Dendritic cell treated with granulocyte-macrophage colony-stimulating factor and Interleukin-4, amounts not matched to agents 40 ng/mL and 50 ng/mL, for 4 days (primary cell): ENCODE measurements around the gene PRR3.
"Not testable (repeated sequence)": the region's sequence is repeated elsewhere in the genome, so short reads cannot be mapped to it uniquely, and the experiment has no call there.

Experiments
- H3K27ac Mint-ChIP-seq: one replicate; pipeline ENCODE4 v1.8.0; 2022; ENCODE audit warnings: mild to moderate bottlenecking, mixed read lengths
- H3K27me3 Mint-ChIP-seq: one replicate; pipeline ENCODE4 v1.8.0; 2022; ENCODE audit warnings: mild to moderate bottlenecking, mixed read lengths
- H3K36me3 Mint-ChIP-seq: one replicate; pipeline ENCODE4 v1.8.0; 2022; ENCODE audit warnings: low read depth, mixed read lengths
- H3K4me1 Mint-ChIP-seq: one replicate; pipeline ENCODE4 v1.8.0; 2022; ENCODE audit warnings: low read depth, mixed read lengths
- H3K4me3 Mint-ChIP-seq: one replicate; pipeline ENCODE4 v1.8.0; 2022; ENCODE audit warnings: mild to moderate bottlenecking, moderate library complexity, mixed read lengths
- H3K9me3 Mint-ChIP-seq: one replicate; pipeline ENCODE4 v1.8.0; 2022; ENCODE audit warnings: mixed read lengths
- intact Hi-C: fragments of 100-400 bp; cut with micrococcal nuclease; formaldehyde crosslinking; loops from one replicate; pipeline ENCODE4 v1.15.0; 2022

The PRR3 gene

GRCh38 chr6:30570740-30571074, 13.6 kb downstream of the PRR3 start:
- Mint-ChIP-seq H3K4me1 (peaks cover 51% of the 10 kb centered on the region), H3K9me3 (no peaks in the 10 kb centered on the region), H3K27me3 (no peaks in the 10 kb centered on the region), H3K4me3 (peak overlapping the region; percentile 92), H3K27ac (peak overlapping the region; percentile 89), H3K36me3 (peaks cover 21% of the 10 kb centered on the region)
- intact Hi-C loops = loop anchor here (1.0 kb wide), 2 partner anchors 13 to 45 kb away; partner anchors contain the start of gene PRR3

DNA sequence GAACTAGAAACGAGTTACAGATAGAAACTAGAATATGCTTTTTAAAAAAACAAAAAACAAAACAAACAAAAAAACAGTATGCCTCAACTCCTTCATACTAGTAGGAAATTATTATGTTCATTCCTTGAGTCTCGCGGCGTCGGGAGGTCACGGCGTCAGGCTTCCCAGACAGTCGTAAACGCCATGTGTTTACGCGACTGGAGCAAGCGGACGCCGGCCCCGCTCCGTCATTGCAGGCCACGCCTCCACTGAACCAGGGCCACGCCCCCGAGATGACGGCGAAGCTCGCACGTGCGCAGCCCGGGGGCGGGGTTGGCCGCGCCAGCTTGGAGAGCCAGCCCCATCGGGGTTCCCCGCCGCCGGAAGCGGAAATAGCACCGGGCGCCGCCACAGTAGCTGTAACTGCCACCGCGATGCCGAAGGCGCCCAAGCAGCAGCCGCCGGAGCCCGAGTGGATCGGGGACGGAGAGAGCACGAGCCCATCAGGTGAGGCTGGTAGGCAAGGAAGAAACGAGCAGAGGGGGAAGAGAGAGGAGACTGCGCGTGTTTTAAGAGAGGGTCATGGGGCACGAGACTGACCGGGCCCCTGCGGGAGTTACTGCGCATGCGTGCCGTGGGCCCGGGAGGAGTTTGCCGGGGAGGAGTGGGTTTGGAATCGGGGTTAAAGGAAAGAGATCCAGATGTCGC, 14.1 kb downstream of the PRR3 start, which contains the start of gene ABCF1:
Gene ABCF1, plus strand, starts transcription at position 368 of the 687 bp plus-strand sequence. Its CDS starts 46 bp downstream, at position 414.
- peaks cover 51% of the 10 kb centered on the region for H3K4me1 Mint-ChIP-seq
- no peaks in the 10 kb centered on the region for H3K9me3 Mint-ChIP-seq
- peak within 1 kb of the TSS; percentile 92 for H3K4me3 Mint-ChIP-seq
- peak within 1 kb of the TSS; percentile 89 for H3K27ac Mint-ChIP-seq
- intact Hi-C loops = loop anchor here (1.0 kb wide), 2 partner anchors 14 to 44 kb away; partner anchors contain the start of gene PRR3
- H3K27me3 Mint-ChIP-seq = no peaks in the 10 kb centered on the region
- H3K36me3 Mint-ChIP-seq = peaks cover 21% of the 10 kb centered on the region

DNA sequence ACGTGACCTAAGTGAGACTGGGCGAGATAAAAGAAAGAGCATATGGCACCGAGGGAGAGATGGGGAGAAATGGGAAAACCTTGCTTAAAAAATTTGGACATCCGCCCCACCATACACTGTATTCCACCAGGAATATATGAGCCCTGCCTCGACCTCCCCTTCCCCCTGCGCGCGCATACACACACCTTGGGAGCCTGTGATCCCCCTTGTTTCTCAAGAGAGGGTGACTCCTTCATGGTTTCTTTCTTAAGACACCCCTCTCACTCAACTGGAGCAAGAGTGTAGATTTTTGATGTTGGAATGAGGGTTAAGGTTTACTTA, 14.6 kb downstream of the PRR3 start:
- Mint-ChIP-seq H3K4me3 (peak overlapping the region; percentile 92), H3K4me1 (peaks cover 55% of the 10 kb centered on the region), H3K27me3 (no peaks in the 10 kb centered on the region), H3K9me3 (no peaks in the 10 kb centered on the region), H3K27ac (peak overlapping the region; percentile 89), H3K36me3 (peaks cover 26% of the 10 kb centered on the region)
- intact Hi-C loops = loop anchor here (1.0 kb wide), 2 partner anchors 14 to 44 kb away; partner anchors contain the start of gene PRR3

DNA sequence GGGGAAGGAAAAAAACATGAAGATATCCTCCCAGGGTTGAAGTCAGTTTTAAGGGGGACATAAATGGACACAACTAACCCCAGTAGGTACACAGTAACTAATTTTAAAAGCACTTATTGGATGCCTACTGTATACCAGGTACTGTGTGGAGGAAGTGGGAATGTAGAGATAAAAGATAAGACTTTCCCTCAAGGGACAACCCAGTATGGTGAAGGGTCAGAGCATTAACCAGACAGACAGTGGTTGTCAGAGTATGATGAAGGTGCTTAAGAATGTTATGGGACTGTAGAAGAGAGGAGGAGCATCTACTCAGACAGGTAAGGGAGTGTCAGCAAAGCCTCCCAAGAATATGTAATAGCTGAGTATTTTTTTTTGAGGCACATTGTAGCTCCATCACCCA, 15.1 kb downstream of the PRR3 start:
- H3K36me3 Mint-ChIP-seq = peaks cover 31% of the 10 kb centered on the region
- intact Hi-C loops = no loop called here
- H3K4me3 Mint-ChIP-seq = peak overlapping the region; percentile 92
- H3K4me1 Mint-ChIP-seq = peaks cover 56% of the 10 kb centered on the region
- H3K27me3 Mint-ChIP-seq = no peaks in the 10 kb centered on the region
- H3K9me3 Mint-ChIP-seq = no peaks in the 10 kb centered on the region
- peak overlapping the region; percentile 89 for H3K27ac Mint-ChIP-seq

GRCh38 chr6:30573113-30573512, 16.0 kb downstream of the PRR3 start:
- intact Hi-C loops = no loop called here
- Mint-ChIP-seq H3K27me3 (no peaks in the 10 kb centered on the region), H3K36me3 (peaks cover 40% of the 10 kb centered on the region), H3K4me3 (no peak overlapping the region), H3K4me1 (peaks cover 56% of the 10 kb centered on the region), H3K9me3 (no peaks in the 10 kb centered on the region), H3K27ac (peak overlapping the region; percentile 2)

GRCh38 chr6:30578051-30578450, 21.0 kb downstream of the PRR3 start:
- H3K36me3 Mint-ChIP-seq = peaks cover 76% of the 10 kb centered on the region
- H3K27me3 Mint-ChIP-seq = no peaks in the 10 kb centered on the region

GRCh38 chr6:30583921-30584320, 26.8 kb downstream of the PRR3 start:
- no peaks in the 10 kb centered on the region for H3K4me1 Mint-ChIP-seq

More at GRCh38 chr6:30578051-30578450, 21.0 kb downstream of the PRR3 start:
- Mint-ChIP-seq H3K9me3 (no peaks in the 10 kb centered on the region), H3K4me3 (no peak overlapping the region), H3K27ac (no peak overlapping the region), H3K4me1 (peaks cover 21% of the 10 kb centered on the region)
- intact Hi-C loops = no loop called here

GRCh38 chr6:30589754-30590358, 32.8 kb downstream of the PRR3 start:
- Mint-ChIP-seq H3K36me3 (peaks cover 100% of the 10 kb centered on the region), H3K4me3 (no peak overlapping the region), H3K27ac (no peak overlapping the region), H3K4me1 (no peaks in the 10 kb centered on the region), H3K9me3 (no peaks in the 10 kb centered on the region), H3K27me3 (no peaks in the 10 kb centered on the region)
- intact Hi-C loops = no loop called here

More at GRCh38 chr6:30583921-30584320, 26.8 kb downstream of the PRR3 start:
- Mint-ChIP-seq H3K36me3 (peaks cover 100% of the 10 kb centered on the region), H3K27me3 (no peaks in the 10 kb centered on the region), H3K9me3 (no peaks in the 10 kb centered on the region), H3K4me3 (no peak overlapping the region), H3K27ac (no peak overlapping the region)
- intact Hi-C loops = no loop called here

GRCh38 chr6:30590509-30590908, 33.4 kb downstream of the PRR3 start:
- H3K9me3 Mint-ChIP-seq = no peaks in the 10 kb centered on the region
- no peaks in the 10 kb centered on the region for H3K4me1 Mint-ChIP-seq
- H3K27me3 Mint-ChIP-seq = no peaks in the 10 kb centered on the region
- no peak overlapping the region for H3K27ac Mint-ChIP-seq
- no peak overlapping the region for H3K4me3 Mint-ChIP-seq
- H3K36me3 Mint-ChIP-seq = peaks cover 100% of the 10 kb centered on the region
- intact Hi-C loops = no loop called here

- no peak overlapping the region for H3K27ac Mint-ChIP-seq
- H3K36me3 Mint-ChIP-seq = peaks cover 98% of the 10 kb centered on the region
- no peaks in the 10 kb centered on the region for H3K9me3 Mint-ChIP-seq
- intact Hi-C loops = no loop called here
- no peaks in the 10 kb centered on the region for H3K4me1 Mint-ChIP-seq
- no peak overlapping the region for H3K4me3 Mint-ChIP-seq
- no peaks in the 10 kb centered on the region for H3K27me3 Mint-ChIP-seq
These were observed 33.9 kb downstream of the PRR3 start for GRCh38 chr6:30591008-30591407.

- intact Hi-C loops = no loop called here
- Mint-ChIP-seq H3K4me1 (no peaks in the 10 kb centered on the region), H3K4me3 (no peak overlapping the region), H3K9me3 (no peaks in the 10 kb centered on the region), H3K27me3 (no peaks in the 10 kb centered on the region), H3K36me3 (peaks cover 96% of the 10 kb centered on the region), H3K27ac (no peak overlapping the region)
These were observed 35.2 kb downstream of the PRR3 start for GRCh38 chr6:30592287-30592686.

DNA sequence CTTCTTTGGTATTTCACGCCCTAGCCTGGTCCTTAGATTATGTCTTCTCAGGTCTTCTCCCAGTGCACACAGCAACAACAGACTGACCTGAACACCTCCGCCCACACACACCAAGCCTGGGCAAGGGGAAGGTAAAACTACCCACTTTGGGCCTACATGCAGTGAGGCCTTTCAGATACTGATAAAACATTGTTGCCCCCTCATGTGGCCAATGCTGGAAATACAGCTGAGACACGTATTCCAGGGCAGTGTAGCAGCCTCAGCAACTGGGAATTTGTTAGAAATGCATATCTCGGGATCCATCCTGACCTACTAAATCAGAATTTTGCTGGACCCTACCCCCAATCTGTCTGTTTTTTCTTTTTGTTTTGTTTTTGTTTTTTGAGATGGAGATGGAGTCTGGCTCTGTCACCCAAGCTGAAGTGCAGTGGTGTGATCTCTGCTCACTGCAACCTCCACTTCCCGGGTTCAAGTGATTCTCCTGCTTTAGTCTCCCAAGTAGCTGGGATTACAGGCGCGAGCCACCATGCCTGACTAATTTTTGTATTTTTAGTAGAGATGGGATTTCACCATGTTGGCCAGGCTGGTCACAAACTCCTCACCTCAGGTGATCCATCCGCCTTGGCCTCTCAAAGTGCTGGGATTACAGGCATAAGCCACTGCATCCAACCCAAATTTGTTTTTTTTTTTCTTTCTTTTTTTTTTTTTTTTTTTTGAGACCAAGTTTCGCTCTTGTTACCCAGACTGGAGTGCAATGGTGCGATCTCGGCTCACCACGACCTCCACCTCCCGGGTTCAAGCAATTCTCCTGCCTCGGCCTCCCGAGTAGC, 40.4 kb downstream of the PRR3 start:
- H3K27ac Mint-ChIP-seq, H3K4me1 Mint-ChIP-seq, H3K9me3 Mint-ChIP-seq, H3K4me3 Mint-ChIP-seq, H3K27me3 Mint-ChIP-seq: not testable (repeated sequence)
- intact Hi-C loops = loop anchor here (1.0 to 5.0 kb wide), 2 partner anchors 55 to 115 kb away; no protein-coding TSS in a partner anchor
- peaks cover 70% of the 10 kb centered on the region for H3K36me3 Mint-ChIP-seq

DNA sequence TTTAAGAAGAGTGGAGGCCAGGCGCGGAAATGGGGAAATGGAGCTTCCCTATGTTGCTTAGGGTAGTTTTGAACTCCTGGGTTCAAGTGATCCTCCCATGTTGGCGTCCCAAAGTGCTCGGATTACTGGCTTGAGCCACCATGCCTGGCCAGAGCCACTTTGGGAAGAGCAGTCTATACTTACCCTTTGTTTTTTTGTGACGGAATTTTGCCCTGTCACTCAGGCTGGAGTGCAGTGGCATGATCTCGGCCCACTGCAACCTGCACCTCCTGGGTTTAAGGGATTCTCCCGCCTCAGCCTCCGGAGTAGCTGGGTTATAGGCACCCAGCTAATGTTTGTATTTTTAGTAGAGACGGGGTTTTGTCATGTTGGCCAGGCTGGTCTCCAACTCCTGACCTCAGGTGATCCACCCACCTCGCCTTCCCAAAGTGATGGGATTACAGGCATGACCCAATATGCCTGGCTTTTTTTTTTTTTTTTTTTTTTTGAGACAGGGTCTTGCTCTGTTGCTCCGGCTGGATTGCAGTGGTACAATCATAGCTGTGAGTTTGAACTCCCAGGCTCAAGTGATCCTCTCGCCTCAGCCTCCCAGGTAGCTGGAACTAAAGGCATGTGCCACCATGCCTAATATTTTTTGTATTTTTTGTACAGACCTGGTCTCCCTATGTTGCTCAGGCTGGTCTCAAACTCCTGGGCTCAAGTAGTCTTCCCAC, 42.0 kb downstream of the PRR3 start:
- Mint-ChIP-seq H3K27ac (peak overlapping the region; percentile 52), H3K4me3 (no peak overlapping the region), H3K36me3 (peaks cover 70% of the 10 kb centered on the region), H3K27me3 (no peaks in the 10 kb centered on the region), H3K4me1 (peaks cover 21% of the 10 kb centered on the region), H3K9me3 (no peaks in the 10 kb centered on the region)
- intact Hi-C loops = loop anchor here (5.0 kb wide), 1 partner anchor 57 kb away; no protein-coding TSS in a partner anchor
